NCI-H2081 (cell line): ENCODE data around the gene OAF.
A peak's percentile ranks its signal among the peaks of the same experiment; 100 is the strongest.

ENCODE experiments used
- DNase-seq, 2 experiments: peaks; one replicate each; lab custom pipeline; 2025; lab: John Stamatoyannopoulos, UW

Gene OAF

GRCh38 chr11:120221115-120221752 is 10.4 kb downstream of the OAF start:
- DNase-seq = no peak

DNA sequence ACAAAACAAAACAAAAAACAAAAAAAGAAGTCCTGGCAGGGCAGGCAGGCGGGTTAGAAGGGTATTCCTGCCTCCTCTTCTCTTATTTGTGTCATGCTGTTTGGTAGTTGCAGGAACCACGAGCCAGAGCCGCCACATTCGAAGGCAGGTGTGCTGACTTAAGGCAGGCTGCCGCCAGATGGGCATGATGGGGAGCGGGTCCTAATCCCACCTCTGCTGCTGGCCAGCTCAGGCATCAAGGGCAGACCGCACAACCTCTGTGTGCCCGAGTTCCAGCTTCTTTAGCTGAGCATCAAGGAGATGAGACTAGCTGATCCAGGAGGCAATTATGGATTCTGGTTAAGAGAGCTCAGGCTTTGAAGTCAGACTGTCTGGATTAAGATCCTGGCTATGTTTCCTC is 12.1 kb downstream of the OAF start:
- DNase-seq = no peak

DNA sequence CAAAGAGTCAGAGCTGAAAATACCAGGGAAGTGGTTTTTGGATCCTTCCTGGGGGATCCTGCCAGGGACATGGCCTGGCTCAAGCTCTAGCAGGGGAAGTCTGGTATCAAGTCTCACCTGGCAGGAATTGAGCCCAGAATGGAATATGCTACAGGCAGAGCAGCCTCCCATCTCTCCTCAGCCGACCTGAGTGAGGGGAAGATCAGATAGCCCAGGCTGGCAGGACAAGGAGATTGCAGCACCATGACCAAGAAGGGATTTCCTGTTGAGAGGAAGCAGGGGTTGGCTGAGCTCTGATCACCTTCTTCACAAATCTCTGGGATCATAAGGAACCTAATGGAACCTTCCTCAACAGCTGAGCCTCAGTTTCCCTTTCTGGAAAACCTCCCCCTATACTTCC is 13.0 kb downstream of the OAF start:
- no peak for DNase-seq

DNA sequence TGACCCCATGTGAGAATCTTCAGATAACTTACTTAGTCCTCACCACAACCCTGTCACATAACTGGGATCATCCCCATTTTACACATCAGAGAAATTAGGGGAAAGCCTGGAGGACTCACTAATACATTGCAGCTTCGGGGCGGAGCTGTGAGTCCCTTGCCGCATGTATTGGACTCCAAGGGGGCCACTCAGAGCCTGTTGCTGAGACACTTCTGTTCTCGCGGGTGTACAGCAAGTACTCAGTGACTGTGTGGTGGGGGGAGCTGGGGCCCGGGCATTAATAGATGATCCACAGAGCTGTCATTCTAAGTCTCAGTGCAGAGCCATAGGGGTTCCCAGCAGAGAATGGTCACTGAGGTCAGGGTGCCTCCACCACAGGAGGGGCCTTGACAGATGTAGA is 13.5 kb downstream of the OAF start:
- no peak for DNase-seq

- no peak for DNase-seq
These were observed 14.4 kb downstream of the OAF start for GRCh38 chr11:120224972-120225909.

DNA sequence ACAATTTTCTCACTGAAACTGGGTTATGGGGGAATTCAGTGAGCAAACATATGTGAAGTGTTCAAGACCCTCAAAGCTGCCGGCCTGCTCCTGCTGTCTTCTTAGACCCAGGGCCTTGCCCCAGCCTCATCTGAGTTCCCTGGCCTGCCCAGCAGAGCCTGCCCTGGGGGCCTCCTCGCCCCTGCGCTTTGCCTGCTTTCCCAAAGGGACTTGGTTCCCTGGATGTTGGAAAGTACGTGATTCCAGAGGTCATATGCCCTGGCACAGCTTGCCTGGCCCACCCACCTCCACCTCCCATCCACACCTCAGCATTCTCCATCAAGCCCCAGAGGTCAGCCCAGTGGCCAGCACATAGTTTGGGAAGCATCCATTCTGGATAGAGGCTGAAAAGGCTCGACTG is 15.4 kb downstream of the OAF start:
- DNase-seq = no peak

- DNase-seq = no peak
These were observed 15.9 kb downstream of the OAF start for GRCh38 chr11:120226714-120227113.

DNA sequence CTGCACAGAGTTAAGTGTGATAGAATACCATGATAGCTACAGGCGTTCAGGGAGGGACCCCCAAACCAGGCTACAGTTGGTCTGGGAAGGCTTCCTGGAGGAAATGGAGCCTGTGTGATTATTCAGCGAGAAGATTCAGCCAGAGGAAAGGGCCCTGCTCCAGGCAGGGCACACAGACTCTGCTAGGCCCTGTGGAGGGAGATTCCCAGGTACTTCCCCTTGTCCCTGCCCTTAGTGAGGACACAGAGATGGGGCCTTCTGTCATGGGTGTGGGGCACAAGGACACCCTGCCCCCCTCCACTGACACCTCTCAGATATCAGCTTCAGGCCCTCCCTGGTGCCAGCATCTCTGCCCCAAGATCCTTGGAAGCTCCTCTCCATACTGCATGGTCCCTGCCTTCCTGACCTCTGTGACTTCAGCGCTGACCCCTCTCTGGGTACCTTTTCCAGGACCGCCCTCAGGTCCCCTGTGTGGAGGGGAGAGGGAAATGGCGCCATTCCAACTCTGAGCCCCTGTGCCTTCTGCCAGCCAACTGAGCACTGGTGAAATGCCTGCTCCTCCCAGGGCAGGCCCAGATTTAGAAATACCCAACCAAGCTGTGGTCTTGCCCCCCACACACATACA is 16.5 kb downstream of the OAF start:
- no peak for DNase-seq

DNA sequence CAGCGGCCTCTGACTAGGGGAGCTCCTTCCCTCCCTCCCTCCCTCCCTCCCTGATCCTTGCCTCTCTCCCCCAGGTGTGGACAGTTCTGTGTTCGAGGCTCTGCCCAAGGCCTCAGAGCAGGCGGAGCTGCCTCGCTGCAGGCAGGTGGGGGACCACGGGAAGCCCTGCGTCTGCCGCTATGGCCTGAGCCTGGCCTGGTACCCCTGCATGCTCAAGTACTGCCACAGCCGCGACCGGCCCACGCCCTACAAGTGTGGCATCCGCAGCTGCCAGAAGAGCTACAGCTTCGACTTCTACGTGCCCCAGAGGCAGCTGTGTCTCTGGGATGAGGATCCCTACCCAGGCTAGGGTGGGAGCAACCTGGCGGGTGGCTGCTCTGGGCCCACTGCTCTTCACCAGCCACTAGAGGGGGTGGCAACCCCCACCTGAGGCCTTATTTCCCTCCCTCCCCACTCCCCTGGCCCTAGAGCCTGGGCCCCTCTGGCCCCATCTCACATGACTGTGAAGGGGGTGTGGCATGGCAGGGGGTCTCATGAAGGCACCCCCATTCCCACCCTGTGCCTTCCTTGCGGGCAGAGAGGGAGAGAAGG is 18.1 kb downstream of the OAF start:
- no peak for DNase-seq

GRCh38 chr11:120229451-120230424 is 18.9 kb downstream of the OAF start:
- no peak for DNase-seq

- no peak for DNase-seq
These were observed 19.7 kb downstream of the OAF start for GRCh38 chr11:120230433-120231071.

GRCh38 chr11:120231963-120232362 is 21.1 kb downstream of the OAF start:
- DNase-seq = no peak

- DNase-seq = no peak
These were observed 22.5 kb downstream of the OAF start for GRCh38 chr11:120233207-120233803.

DNA sequence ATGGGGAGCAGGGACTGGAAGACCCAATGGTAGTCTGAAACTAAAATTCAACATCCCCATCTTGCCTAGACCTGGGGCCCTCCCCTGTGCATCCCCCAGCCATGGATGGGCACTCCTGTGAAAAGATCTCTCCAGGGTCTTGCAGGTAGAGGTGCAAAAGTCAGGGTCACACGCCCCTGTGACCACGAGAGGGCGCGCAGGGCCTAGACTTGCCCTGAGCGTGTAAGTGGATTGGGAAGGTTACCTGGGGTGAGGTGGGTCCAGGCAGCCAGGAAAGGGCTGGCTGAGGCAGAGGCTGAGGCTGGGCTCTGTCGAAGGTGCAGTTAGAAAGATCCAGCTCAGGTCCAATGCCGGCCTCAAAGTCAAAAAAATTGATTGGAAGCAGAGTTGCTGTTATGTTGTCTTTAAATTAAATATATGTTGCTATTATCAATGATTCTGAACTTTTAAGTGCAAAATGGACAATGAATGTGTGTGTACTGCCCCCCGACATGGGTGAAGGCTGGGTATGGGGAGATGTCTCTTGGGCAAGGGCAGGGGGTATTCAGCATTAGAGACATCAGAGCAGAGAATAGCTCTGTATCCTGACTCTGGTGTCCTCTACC is 24.3 kb downstream of the OAF start:
- DNase-seq = peak; percentile 68 to 75

- no peak for DNase-seq
These were observed 25.6 kb downstream of the OAF start for GRCh38 chr11:120236169-120237107.

DNA sequence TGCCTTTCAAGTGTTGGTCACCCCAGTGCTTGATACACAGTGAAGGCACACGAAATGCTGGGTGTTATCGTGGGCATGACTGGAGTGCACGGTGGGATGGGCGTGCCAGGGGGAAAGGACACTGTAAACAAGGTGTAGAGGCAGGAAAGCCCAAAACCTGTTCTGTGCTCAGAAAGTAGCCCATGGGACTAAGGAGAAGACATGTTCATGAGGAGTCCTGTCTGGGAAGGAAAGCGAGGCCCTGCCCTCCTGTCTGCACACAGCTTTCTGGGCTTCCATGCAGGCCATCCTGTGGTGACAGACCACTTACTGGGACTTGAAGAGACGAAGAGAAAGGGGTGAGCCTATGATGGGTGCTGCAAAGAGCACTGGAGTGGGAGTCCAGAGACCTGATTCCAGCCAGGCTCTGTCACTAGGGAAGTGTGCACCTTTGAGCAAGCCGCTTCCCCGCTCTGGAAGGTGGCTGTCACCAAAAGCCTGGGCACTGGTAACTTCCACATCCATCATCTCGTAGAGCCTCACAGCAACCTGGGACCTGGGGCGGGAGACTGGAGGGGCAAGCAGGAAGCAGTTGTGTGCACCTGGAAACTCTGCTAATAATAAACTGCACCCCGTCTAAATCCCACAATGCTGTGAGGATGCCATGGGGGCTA is 28.3 kb downstream of the OAF start:
- no peak for DNase-seq

DNA sequence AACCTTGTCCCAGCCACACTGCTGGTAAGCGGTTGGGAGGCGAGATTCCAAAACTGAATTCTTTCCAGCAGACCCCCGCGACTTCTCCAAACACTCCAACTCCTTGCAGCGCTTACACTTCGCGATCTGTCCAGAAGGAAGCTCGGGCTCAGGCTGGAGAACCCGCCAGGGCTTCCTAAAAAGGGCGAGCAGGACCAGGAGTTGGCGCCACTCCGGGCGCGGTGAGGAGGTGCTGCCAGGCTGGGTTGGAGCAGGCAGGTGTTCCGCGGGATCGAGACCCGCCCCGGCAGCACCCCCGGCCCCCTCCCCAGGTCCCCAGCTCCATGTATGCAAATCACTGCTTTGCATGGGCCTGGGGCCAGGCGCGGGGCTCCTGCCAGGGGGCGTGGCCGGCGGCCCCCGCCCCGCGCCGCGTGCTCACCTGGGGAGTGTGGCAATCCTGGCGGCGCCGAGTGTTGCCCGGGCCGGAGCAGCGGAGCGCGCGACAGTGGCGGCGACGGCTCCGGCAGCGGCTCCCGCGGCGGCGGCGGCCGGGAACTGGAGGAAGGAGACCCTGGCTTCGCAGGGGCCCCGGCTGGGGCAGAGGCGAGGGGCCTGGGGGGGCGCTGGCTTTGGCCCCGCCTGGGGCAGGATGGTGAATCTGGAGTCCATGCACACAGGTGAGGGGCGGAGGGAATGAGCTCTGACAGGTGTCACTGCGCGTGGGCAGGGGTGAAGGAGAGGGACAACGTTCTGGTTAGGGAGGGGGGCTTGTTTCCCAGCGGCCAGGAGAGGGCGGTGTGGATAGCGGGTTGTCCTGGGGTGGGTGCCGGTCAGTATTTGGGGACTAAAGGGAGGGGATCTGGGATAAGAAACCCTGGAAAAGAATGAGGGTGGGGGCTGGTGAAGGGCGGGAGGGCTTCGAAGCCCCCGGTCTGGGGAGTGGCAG is 29.1 kb downstream of the OAF start, which contains the start of gene POU2F3:
Gene POU2F3, plus strand, starts transcription at position 428 of the 928 bp plus-strand sequence. Its CDS starts 204 bp downstream, at position 632.
- DNase-seq = peak; percentile 25 to 28
